ENCODE measurements around the gene GLIS2.
"Not testable (repeated sequence)": the region's sequence is repeated elsewhere in the genome, so short reads cannot be mapped to it uniquely, and the experiment has no call there.

Gene GLIS2

GRCh38 chr16:4337540-4338088, 21.7 kb downstream of the GLIS2 start:
- no peak for DNase-seq

DNA sequence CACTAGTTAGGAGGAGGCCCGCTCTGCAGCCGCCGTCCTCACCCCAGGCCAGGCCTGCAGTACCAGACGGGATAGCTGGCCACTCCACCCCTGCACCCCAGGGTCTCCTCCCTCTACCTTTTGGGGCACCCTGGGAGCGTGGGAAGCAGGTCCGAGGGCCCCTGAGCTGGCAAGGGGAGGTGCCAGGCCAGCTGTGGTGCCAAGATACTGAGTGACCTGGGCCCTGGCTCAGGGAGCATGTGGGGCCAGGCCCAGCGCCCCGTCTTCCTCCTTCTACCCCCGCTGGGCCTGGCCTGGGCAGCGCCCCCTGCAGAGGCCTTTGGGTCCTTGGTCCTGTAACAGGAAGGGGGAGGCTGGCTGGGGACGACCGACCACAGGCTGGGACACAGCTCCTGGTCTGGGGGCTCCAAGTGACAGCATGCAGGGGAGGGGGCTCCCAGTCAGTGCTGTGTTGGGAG, 22.3 kb downstream of the GLIS2 start:
- no peak for DNase-seq

DNA sequence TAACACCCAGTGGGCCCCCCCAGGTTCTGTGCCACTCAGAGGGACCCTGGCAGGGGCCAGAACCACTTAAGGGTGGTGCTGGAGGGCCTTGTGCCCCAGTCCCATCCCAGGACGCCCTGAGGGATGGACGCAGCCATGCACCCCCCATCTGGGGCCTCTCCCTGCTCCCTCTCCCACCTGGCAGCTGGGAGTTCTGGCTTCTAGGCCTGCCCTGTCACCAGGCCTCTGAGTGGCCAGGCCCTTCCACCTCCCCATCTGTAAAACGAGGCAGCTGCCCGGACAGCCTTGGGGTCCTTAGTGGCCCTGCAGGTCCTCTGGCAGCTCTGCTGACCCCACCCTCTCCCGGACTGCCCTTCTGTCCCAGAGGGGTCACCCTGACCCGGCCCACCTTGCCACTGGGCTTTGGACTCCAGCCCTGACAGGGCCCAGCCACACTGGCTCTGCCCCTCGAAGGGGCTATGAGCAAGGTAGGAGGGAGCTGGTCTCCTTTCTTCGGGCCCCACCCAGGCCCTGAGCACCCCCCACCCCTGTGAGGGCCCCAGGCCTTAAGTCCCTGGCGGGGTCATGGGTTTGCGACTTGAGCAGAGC, 22.9 kb downstream of the GLIS2 start:
- no peak for DNase-seq

GRCh38 chr16:4339455-4339854, 23.6 kb downstream of the GLIS2 start:
- no peak for DNase-seq

DNA sequence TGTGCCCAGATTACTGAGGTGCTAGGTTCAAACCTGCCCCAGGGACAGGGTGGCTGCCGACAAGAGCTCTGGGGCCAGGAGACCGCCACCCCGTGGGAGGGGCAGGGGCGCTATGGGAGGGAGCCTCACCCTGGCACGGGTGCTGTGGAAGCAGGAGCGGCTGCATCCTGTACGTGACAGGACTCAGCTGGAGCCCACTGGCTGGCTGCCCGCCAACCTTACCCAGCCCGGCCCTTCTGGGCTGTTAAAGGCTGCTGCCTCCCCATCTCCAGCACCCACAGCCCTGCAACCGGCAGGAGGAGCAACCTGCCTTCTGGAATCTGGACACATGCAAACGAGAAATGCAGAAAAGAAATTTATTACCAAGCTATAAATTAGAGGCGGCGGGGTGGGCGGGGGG, 24.0 kb downstream of the GLIS2 start:
- DNase-seq, result no peak

- no peak for DNase-seq
Observed at GRCh38 chr16:4340443-4340842, 24.6 kb downstream of the GLIS2 start.

DNA sequence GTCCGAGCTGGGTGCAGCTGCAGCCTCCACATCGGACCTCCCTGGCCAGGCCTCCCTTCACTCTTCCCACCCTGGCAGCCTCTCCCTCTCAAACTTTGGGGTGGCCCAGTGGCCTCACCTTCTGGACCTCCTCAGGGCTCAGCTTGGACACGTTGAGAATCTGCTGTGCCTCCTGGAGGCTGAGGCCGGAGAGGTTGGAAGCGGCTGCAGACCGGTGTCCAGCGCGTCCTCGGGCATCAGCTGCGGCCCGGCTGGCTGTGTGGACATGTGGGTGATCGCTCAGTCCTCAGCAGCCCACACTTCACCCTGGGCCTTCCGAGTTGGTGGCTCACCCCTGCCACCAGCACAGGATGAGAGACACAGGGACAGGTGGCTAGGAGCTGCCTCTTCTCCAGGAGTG, 25.4 kb downstream of the GLIS2 start:
- DNase-seq, result no peak

DNA sequence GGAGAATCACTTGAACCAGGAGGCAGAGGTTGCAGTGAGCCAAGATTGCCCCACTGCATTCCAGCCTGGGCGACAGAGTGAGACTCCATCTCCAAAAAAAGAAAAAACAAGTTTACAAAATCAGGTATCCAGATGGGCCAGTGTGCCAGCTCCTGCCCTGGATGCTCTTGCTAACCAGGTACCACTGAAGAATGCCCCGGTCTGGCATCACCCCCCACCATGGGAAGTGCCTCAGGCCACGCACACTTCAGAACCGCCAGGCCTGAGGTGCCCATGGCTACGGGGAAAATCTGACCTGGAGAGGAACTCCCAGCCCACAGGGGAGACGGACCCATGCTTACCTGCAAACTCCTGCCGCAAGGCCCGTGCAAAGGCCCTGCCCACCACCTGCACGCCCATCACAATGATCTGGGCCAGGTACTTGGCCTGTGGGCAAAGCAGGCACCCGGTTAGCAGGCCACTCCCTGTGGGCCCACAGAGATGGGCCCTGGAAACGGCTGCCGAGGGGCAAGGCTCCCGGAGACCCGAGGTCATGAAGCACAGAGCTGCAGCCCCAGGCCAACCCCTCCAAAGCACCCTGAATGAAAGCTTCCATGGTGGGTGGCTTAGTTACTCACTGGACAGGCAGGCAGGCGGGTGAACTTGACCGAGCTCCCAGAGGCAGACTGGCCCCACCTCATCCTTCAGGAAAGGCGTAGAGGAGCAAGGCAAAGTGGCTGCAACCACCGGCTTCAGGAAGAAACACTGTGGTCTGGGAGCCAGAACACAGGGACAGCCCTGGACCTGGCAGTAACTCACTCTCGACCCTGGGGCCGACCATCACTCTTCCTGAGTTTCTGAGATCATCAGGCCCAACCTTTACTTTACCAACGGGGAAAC, 27.2 kb downstream of the GLIS2 start:
- no peak for DNase-seq

- DNase-seq, result not testable (repeated sequence)
Observed at GRCh38 chr16:4344300-4344982, 28.6 kb downstream of the GLIS2 start.

DNA sequence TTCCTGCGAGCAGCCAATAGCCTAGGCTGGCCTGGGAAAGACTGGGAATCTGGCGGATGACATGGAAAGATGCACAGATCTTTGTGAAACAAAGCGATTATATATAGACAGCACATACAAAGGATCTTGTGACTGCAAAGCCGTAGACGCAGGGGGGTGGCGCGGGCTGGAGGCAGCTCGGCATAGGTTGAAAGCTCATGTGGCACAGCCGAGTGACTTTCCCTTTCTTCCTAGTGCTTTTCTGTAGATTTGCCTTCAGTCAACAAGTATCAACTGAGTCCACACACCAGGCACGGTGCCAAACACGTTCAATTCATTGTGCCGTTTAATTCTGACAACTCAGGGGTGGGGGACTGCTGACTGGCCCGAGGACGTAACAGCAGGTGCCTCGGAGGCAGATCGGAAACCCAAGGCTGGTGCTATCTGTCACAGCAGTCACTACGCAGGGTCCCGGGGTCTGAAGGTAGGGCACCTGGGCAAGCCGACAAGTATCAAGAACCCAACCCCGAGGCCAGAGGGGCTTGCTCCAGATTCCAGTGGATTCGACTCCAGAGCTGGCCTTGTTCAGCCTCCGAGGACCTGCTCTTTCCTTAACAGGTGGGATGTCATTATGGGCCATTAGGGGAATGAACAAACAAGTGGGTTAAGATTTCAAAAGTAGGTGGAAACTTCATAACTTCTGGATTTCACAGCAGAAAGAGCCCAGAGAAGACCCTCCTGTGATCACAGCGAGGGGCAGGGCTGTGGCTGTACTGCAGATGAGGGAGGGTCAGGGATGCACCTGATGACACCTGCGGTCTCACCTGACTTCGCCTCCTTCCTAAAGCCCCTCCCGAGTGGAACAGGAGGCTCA, 29.3 kb downstream of the GLIS2 start:
- DNase-seq, result no peak

DNA sequence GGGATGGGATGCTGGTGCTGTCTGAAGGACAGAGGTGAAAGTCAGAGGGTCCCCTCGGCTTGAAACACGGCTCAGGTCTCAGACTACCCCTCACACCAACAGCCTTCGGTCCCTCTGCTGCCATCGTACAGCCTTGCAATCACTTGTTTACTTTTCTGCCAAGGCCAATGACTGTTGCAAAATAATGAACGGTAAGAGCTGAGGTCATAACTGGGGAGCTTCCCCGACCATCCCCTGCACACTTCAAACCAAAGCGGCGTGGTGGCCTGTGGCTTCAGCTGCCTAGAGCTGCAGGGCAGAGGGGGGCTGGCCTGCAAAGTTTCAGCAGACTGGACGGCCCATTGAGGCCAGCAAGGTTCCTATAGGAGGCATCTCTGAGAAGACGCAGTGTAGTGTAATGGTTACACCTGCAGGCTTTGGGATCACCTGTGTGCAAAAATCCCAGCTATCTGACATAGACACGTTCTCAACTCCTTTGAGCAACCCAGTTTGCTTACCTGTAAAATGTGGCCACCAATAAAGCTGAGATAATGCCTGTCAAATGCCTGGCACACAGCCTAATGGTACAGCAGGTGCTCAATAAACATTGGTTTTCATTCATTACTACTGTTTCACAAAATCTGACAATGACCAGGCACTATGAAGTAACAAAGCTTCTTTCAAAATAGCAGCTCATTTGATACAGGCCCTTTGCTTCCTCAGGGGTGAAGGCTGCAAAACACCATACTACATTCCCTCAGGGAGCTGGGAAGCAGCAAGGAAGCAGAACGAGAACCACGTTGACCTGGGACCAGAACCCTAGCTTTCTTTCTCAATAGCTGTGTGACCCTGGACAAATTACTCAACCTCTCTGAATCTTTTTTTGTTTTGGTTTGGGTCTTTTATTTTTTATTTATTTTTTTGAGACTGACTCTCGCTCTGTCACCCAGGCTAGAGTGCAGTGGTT, 30.2 kb downstream of the GLIS2 start:
- DNase-seq, result no peak

DNA sequence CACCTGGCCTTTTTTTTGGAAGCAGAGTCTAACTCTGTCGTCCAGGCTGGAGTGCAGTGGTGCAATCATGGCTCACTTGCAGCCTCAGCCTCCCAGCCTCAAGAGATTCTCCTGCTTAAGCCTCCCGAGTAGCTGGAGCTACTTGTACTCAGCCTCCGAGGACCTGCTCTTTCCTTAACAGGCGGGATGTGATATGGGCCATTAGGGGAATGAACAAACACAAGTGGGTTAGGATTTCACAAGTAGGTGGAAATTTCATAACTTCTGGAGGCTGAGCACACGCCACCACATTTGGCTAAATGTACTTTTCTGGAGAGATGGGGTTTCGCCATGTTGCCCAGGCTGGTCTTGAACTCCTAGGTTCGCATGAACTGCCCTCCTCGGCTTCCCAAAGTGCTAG, 31.1 kb downstream of the GLIS2 start:
- DNase-seq, result no peak

GRCh38 chr16:4347765-4348509, 32.1 kb downstream of the GLIS2 start:
- no peak for DNase-seq

DNA sequence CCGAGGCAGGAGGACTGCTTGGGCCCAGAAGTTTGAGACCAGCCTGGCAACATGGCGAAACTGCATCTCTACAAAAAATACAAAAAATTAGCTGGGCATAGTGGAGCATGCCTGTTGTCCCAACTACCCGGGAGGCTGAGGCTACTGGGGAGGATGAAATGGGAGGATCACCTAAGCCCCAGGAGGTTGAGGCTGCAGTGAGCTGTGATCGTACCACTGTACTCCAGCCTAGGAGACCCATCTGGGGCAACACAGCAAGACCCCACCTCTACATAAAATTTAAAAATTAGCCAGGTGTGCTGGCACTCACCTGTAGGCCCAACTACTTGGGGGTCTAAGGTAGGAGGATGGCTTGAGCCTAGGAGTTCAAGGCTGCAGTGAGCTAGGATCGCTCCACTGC, 33.5 kb downstream of the GLIS2 start:
- DNase-seq, result no peak

GRCh38 chr16:4350365-4350786, 34.5 kb downstream of the GLIS2 start:
- no peak for DNase-seq

GRCh38 chr16:4350787-4351659, 35.2 kb downstream of the GLIS2 start, which contains the start of gene PAM16:
Gene PAM16, minus strand, starts transcription at chr16:4351321. Its CDS starts 87 bp downstream, at chr16:4351234.
- DNase-seq, result peak; percentile 98

GRCh38 chr16:4351880-4352279, 36.0 kb downstream of the GLIS2 start:
- peak; percentile 22 for DNase-seq

- DNase-seq, result no peak
Observed at GRCh38 chr16:4352843-4353242, 37.0 kb downstream of the GLIS2 start.

DNA sequence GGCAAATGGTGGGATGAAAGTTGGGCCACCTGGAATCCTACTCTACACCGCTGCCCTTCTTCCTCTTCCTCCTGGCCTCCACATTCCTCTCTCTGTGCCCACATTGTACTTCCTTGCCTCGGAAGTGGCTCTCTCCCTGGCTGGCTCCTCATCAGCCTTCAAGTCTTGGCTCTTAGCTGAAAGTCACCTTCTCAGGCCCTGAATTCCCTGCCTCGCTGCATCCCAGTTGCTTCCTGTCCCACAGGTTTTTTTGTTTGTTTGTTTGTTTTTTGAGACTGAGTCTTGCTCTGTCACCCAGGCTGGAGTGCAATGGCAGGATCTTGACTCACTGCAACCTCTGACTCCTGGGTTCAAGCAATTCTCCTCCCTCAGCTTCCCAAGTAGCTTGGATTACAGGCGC, 37.8 kb downstream of the GLIS2 start:
- no peak for DNase-seq

Data from stimulated activated CD4-positive, alpha-beta T cell treated with anti-CD3 and anti-CD28 coated beads, Interleukin-1b, Interleukin-23, amount 100 ng/mL, for 48 hours (primary cell).